ENCODE measurements around the gene CHST8.

- TF ChIP-seq POLR2A (IDR thresholded peaks at IDR 0.05) (no peak), CTCF (IDR thresholded peaks at IDR 0.05) (no peak)
These were observed 5.4 kb upstream of the CHST8 start for GRCh38 chr19:33616346-33616745.
